Retinal pigment epithelial cell (primary cell): ENCODE results near the gene SAG.

Experiments used
- DNase-seq: peaks from one replicate; pipeline ENCODE4 v3.0.0-alpha.2; 2010; ENCODE audit warnings: low read depth
- H3K4me3 ChIP-seq: 2 replicates; pipeline ENCODE4 v1.5.1; 2011; ENCODE audit warnings: mild to moderate bottlenecking, low read length, control low read depth, moderate library complexity
- TF ChIP-seq, protein P1 (sequence below): conservative IDR thresholded peaks from 2 replicates; pipeline ENCODE4 v1.5.1; 2011; ENCODE audit warnings: low read depth, low read length, control low read depth, inconsistent platforms

The SAG gene

DNA sequence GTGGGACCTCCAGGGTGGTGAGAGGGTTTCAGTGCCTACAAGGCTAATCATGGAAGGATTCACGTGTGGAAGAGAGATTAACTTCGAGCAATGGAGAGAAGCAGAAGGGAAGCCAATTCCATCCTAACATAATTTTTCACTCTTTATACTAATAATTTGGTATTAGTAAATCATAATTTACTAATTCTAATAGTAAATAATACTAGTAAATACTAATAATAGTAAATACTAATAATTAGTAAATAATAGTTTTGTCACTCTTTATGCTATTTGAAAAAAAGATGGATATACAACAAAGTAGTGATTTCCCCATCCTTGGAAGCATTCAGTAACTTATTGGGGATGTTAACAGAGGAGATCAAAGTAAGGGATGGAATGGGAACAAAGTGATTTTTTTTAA lies 6.4 kb upstream of the SAG start:
- no peak for DNase-seq
- TF ChIP-seq, protein P1, sequence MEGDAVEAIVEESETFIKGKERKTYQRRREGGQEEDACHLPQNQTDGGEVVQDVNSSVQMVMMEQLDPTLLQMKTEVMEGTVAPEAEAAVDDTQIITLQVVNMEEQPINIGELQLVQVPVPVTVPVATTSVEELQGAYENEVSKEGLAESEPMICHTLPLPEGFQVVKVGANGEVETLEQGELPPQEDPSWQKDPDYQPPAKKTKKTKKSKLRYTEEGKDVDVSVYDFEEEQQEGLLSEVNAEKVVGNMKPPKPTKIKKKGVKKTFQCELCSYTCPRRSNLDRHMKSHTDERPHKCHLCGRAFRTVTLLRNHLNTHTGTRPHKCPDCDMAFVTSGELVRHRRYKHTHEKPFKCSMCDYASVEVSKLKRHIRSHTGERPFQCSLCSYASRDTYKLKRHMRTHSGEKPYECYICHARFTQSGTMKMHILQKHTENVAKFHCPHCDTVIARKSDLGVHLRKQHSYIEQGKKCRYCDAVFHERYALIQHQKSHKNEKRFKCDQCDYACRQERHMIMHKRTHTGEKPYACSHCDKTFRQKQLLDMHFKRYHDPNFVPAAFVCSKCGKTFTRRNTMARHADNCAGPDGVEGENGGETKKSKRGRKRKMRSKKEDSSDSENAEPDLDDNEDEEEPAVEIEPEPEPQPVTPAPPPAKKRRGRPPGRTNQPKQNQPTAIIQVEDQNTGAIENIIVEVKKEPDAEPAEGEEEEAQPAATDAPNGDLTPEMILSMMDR, result no peak
- no peak overlapping the region for H3K4me3 ChIP-seq

DNA sequence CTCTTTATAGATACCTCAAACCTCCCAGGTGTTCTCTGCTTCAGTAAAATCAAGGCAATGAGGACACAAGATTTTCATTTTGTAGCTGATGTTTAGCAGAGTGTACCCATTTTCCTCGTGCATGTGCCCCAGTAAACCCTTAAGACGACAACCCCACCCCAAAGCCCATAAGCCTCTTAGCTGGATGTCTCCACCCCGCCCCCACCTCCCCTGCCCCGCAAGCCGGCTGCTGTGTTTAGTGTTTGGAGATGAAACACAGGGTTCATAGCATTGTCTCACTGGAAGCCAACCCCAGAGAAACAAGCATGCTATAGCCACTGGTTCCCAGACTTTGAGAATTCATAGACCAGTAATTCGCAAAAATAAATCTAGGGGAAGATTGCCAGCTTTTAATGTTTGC lies 5.8 kb upstream of the SAG start:
- no peak overlapping the region for H3K4me3 ChIP-seq
- DNase-seq, result peak; percentile 7
- TF ChIP-seq, protein P1, result no peak

DNA sequence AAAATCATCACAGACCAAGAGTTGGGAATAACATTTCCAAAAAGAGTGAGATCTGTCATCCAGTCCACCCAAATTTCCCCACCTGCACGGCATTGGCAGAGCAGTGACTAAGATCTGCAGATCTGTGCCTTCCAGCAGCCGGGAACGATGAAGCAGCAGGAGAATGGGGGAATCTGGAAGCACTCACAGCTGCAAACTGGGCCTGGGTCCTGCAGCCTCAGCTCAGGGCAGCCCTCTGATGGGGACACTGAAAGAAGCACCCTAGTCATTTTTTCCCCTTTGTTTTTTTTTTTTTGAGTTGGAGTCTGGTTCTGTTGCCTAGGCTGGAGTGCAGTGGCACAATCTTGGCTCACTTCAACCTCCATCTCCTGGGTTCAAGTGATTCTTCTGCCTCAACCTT lies 4.4 kb upstream of the SAG start:
- no peak for DNase-seq
- TF ChIP-seq, protein P1, result no peak

DNA sequence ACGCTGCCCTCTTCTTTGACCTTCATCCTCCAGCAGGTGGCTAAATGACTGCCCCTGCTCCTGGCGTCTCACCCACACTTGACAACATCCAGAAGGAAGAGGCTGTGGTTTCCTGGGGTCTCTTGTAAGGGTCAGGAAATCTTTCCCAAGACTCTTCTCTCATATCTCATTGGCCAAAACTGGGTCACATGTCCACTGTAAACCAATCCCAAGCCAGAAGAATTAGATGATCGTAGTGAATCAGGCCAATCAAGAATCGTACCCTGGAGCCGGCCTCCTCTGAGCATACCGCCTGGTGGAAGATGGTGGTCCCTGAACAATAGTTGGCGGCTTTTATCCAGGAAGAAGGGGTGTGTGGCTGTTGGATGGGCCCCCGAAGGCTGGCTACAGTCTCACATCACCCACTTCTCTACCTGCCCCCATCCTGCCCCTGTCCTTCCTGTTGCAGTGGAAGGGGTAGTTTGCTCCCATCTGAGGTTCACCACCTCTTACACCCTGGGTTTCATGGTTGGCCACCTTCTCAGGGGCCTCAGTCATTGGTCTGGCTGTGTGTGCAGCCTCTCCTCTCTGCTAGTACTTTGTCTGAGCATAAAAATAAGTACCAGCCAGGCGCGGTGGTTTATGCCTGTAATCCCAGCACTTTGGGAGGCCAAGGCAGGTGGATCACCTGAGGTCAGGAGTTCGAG lies 3.8 kb downstream of the SAG start:
- TF ChIP-seq, protein P1, result no peak
- no peak for DNase-seq

More for the DNA sequence above, 4.4 kb upstream of the SAG start:
- no peak overlapping the region for H3K4me3 ChIP-seq

DNA sequence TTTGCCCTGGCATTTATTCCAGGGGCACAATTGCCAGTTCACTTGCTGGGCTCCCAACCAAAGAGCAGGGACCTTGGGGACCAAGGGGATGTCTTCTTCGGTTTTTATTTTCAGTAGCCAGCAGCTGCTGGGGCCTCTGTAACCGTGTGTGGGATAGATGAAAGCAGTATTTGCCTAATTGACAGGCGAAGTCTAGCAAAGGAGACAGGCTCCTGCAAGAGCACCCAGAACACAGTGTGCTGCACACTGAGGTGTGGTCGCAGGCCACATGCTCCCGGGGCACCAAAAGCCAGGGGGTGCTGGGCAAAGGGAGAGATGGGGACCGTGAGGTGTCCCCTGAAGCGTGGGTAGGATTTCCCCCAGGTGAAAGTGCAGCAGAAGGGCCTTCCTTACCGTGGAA lies 5.3 kb downstream of the SAG start:
- no peak overlapping the region for H3K4me3 ChIP-seq
- DNase-seq, result no peak
- TF ChIP-seq, protein P1, result no peak

More for the DNA sequence above, 3.8 kb downstream of the SAG start:
- no peak overlapping the region for H3K4me3 ChIP-seq

DNA sequence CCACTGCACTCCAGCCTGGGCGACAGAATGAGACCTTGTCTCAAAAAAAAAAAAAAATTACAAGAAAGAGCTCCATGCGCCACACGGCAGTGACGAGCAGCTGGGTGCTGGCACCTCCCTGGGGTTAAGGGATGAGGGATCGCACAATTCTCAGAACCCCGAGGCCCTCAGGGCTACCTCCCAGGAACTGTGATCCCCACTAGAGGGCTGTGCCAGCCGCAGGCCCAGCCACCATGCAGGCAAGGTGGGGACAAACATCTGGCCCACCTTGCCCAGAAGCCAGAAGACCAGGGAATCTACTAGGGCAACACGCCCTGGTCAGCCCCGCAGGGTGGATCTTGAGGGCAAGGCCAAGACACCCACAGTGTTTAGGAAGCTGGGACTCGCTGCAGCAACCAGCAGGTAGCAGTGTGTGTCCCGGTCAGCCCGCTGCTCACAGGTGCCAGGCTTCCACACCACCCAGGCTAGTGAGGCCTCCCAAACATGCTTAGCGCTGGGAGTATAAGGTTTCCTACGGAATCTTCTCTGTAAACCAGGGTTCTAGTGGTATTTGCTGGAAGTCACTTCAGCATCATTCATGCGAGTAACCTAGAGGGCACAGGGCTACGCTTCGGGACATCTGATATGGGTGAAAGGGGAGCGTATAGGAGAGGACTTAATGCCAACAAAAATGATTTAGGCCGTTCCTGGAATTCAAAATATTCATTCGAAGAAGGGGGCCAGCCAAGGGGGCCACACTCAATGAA lies 6.7 kb downstream of the SAG start:
- H3K4me3 ChIP-seq, result no peak overlapping the region
- TF ChIP-seq, protein P1, result no peak
- DNase-seq, result no peak
